MM.1S (cell line): ENCODE measurements around the gene MT1M.

Experiments used
- DNase-seq: peaks from one replicate; pipeline ENCODE4 v3.0.0-alpha.2; 2015
- H2AFZ ChIP-seq: fragments of 300-600 bp; sonication (generic); 2 replicates; pipeline ENCODE4 v1.6.0; 2016; ENCODE audit warnings: antibody characterized with exemption, low read length
- H3F3A ChIP-seq: fragments of 300-600 bp; sonication (generic); 2 replicates; pipeline ENCODE4 v1.6.1; 2016; ENCODE audit warnings: mild to moderate bottlenecking, antibody characterized with exemption, low read length, moderate library complexity, mixed read lengths; ENCODE audit not compliant: insufficient read depth
- H3K27ac ChIP-seq: fragments of 300-600 bp; sonication (generic); 2 replicates; pipeline ENCODE4 v1.5.1; 2016; ENCODE audit warnings: mild to moderate bottlenecking, low read length
- H3K27me3 ChIP-seq: fragments of 300-600 bp; sonication (generic); replicated peaks from 2 replicates; pipeline ENCODE4 v1.6.0; 2016; ENCODE audit warnings: low read length; ENCODE audit not compliant: insufficient read depth
- H3K36me3 ChIP-seq: fragments of 300-600 bp; sonication (generic); replicated peaks from 2 replicates; pipeline ENCODE4 v1.6.1; 2016; ENCODE audit warnings: mild to moderate bottlenecking, low read length, mixed read lengths; ENCODE audit not compliant: insufficient read depth
- H3K4me1 ChIP-seq: fragments of 300-600 bp; sonication (generic); 2 replicates; pipeline ENCODE4 v1.6.1; 2016; ENCODE audit warnings: low read length, mixed read lengths
- H3K4me2 ChIP-seq: fragments of 300-600 bp; sonication (generic); 2 replicates; pipeline ENCODE4 v1.6.0; 2016; ENCODE audit warnings: low read depth, low read length
- H3K4me3 ChIP-seq: fragments of 300-600 bp; sonication (generic); 2 replicates; pipeline ENCODE4 v1.5.1; 2016; ENCODE audit warnings: low read length, mixed read lengths
- H3K79me2 ChIP-seq: fragments of 300-600 bp; sonication (generic); 2 replicates; pipeline ENCODE4 v1.6.1; 2016; ENCODE audit warnings: mixed run types, low read length, mixed read lengths
- H3K9ac ChIP-seq: fragments of 300-600 bp; sonication (generic); 2 replicates; pipeline ENCODE4 v1.6.1; 2016; ENCODE audit warnings: low read length, mixed read lengths
- H3K9me2 ChIP-seq: fragments of 300-600 bp; sonication (generic); replicated peaks from 2 replicates; pipeline ENCODE4 v1.6.1; 2016; ENCODE audit warnings: mild to moderate bottlenecking, low read length, mixed read lengths; ENCODE audit not compliant: insufficient read depth
- H3K9me3 ChIP-seq: fragments of 300-600 bp; sonication (generic); replicated peaks from 2 replicates; pipeline ENCODE4 v1.6.1; 2016; ENCODE audit warnings: mild to moderate bottlenecking, low read length, mixed read lengths; ENCODE audit not compliant: insufficient read depth
- H4K20me1 ChIP-seq: fragments of 300-600 bp; sonication (generic); 2 replicates; pipeline ENCODE4 v1.6.1; 2016; ENCODE audit warnings: mild to moderate bottlenecking, low read length, moderate library complexity, mixed read lengths; ENCODE audit not compliant: insufficient read depth
- EZH2 ChIP-seq: fragments of 300-600 bp; sonication (generic); optimal IDR thresholded peaks from 2 replicates; pipeline ENCODE3; 2017; ENCODE audit warnings: low read depth, mild to moderate bottlenecking, antibody characterized with exemption, low read length, mixed read lengths
- EZH2phosphoT487 ChIP-seq: fragments of 300-600 bp; sonication (generic); IDR thresholded peaks from 2 replicates; pipeline ENCODE4 v1.6.1; 2018; ENCODE audit warnings: antibody characterized with exemption, low read length
- TF ChIP-seq, protein P1 (sequence below): fragments of 300-600 bp; sonication (generic); IDR thresholded peaks from 2 replicates; pipeline ENCODE4 v1.5.1; 2016; ENCODE audit warnings: antibody characterized with exemption, low read length, mixed read lengths

MT1M gene

DNA sequence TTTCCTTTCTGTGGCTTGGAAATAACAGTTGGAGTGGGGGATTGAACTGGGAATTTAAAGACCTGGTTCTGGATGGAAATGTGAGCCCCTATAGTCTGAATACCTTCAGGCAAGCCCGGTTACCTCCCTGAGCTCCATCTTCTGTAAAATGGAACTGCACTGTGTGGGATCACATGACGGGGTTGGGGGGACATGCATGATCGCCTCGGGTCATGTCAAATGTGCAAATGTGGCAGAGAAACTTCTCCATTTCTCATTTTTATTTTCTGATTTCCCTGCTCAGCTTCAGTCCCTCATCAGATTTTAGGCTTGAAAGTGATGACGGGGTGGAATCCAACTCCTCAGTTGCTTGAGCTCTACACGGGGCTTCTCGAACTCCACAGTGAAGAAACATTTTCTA is 20.8 kb downstream of the MT1M start:
- Histone ChIP-seq H3K79me2 (no peaks in the 10 kb centered on the region), H2AFZ (no peak overlapping the region), H3K9ac (no peak overlapping the region), H3K4me2 (no peak overlapping the region), H3K27ac (no peak overlapping the region), H3K4me1 (no peaks in the 10 kb centered on the region), H4K20me1 (no peaks in the 10 kb centered on the region), H3K9me2 (no peaks in the 10 kb centered on the region), H3K36me3 (no peaks in the 10 kb centered on the region), H3F3A (no peaks in the 10 kb centered on the region), H3K9me3 (no peaks in the 10 kb centered on the region), H3K27me3 (peaks cover 45% of the 10 kb centered on the region), H3K4me3 (no peak overlapping the region)
- TF ChIP-seq, protein P1, sequence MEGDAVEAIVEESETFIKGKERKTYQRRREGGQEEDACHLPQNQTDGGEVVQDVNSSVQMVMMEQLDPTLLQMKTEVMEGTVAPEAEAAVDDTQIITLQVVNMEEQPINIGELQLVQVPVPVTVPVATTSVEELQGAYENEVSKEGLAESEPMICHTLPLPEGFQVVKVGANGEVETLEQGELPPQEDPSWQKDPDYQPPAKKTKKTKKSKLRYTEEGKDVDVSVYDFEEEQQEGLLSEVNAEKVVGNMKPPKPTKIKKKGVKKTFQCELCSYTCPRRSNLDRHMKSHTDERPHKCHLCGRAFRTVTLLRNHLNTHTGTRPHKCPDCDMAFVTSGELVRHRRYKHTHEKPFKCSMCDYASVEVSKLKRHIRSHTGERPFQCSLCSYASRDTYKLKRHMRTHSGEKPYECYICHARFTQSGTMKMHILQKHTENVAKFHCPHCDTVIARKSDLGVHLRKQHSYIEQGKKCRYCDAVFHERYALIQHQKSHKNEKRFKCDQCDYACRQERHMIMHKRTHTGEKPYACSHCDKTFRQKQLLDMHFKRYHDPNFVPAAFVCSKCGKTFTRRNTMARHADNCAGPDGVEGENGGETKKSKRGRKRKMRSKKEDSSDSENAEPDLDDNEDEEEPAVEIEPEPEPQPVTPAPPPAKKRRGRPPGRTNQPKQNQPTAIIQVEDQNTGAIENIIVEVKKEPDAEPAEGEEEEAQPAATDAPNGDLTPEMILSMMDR, result no peak
- TF ChIP-seq EZH2 (no peak), EZH2phosphoT487 (no peak)
- no peak for DNase-seq

DNA sequence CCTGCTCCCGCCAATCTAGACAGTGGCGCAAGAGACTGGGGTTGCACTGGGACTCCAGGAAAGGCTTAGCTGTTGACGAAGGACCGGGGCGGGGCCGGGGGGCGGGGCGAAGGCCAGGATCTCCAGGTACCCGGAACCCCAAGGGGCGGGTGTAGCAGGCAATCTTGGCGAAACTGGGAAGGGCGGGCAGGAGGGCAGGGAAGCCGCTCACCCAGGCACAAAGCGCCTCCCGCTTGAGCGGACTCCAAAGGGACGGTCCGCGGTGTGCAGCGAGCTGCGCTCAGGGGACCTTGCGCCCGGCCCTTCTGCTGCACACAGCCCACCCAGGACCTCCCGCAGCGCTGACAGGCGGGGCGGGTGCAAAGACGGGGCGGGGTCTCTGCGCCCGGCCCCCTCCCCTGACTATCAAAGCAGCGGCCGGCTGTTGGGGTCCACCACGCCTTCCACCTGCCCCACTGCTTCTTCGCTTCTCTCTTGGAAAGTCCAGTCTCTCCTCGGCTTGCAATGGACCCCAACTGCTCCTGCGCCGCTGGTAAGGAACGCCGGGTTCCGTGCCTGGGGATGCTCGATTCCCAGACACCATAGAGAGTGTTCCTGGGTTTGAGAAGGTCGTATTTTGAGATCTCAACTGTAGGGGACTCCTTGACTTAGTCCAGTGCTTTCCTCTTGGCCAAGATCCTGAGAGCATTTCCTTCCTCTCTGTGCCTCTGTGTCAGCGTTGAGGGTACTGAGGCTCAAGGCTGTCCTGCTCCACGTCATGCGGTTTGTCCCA is 25.3 kb downstream of the MT1M start, which contains the start of gene MT1F:
Gene MT1F, plus strand, starts transcription at position 405 of the 772 bp plus-strand sequence. Its CDS starts 100 bp downstream, at position 505.
- Histone ChIP-seq H3K9ac (no peak within 1 kb of the TSS; the same call in 1 of the 2 replicates), H3K9me3 (no peaks in the 10 kb centered on the region), H3K27ac (no peak within 1 kb of the TSS), H3K9me2 (no peaks in the 10 kb centered on the region), H3K4me1 (no peaks in the 10 kb centered on the region), H2AFZ (peak within 1 kb of the TSS; percentile 82), H3K36me3 (no peaks in the 10 kb centered on the region), H3F3A (no peaks in the 10 kb centered on the region), H3K27me3 (peaks cover 69% of the 10 kb centered on the region), H3K79me2 (no peaks in the 10 kb centered on the region), H4K20me1 (no peaks in the 10 kb centered on the region), H3K4me3 (peak within 1 kb of the TSS; percentile 72), H3K4me2 (peak within 1 kb of the TSS; percentile 71)
- DNase-seq, result peak; percentile 36
- TF ChIP-seq EZH2 (no peak), EZH2phosphoT487 (no peak)

DNA sequence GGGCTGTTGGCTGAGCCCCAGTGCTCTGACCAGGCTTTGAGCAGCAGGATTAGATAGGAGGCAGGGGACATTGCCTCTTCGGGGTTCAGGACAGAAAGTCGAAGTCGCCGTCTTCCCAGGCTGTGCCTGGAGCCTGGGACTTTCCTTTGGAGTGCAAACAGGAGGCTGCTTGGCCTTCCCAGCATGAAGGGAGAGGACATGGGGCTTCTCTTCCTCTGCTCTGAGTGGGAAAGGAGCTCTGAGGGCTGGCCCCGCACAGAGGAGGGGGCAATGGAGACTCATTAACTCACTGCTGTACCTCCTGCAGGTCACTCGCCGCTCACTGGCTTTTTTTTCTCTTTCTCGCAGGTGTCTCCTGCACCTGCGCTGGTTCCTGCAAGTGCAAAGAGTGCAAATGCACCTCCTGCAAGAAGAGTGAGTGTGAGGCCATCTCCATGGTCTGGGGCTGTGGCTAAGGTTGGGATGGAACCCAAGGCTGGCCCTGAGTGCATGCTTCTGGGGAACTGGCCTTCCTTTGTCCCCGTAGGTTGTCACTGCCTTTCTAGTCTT is 25.9 kb downstream of the MT1M start:
- Histone ChIP-seq H3K9ac (no peak overlapping the region), H3K27me3 (peaks cover 69% of the 10 kb centered on the region), H3K9me3 (no peaks in the 10 kb centered on the region), H3K9me2 (no peaks in the 10 kb centered on the region), H3K4me2 (peak overlapping the region; percentile 71), H4K20me1 (no peaks in the 10 kb centered on the region), H3K36me3 (no peaks in the 10 kb centered on the region), H3K4me1 (no peaks in the 10 kb centered on the region), H3F3A (no peaks in the 10 kb centered on the region), H2AFZ (peak overlapping the region; percentile 82), H3K4me3 (peak overlapping the region; percentile 72), H3K27ac (no peak overlapping the region), H3K79me2 (no peaks in the 10 kb centered on the region)
- TF ChIP-seq, protein P1, result no peak
- TF ChIP-seq EZH2 (no peak), EZH2phosphoT487 (no peak)
- DNase-seq, result no peak
